Tibial nerve (tissue), 4 donors: ENCODE measurements around the gene NCR2. TPM values are rescaled to one million over a fixed set of nuclear protein-coding genes. Genes with fewer than 3 reads are reported as not detected.

Experiments
- DNase-seq, 2 donors: peaks; one replicate each; pipeline ENCODE4 v3.0.0-alpha.2; 2019; ENCODE audit warnings: low spot score in 2 of 2
- H3K27ac ChIP-seq, 4 donors: fragments of 200-600 bp; sonication (generic) in 3 of 4; one replicate each; pipeline ENCODE4 v1.5.1; 2017 to 2019; ENCODE audit warnings: mild to moderate bottlenecking in 1 of 4
- H3K27me3 ChIP-seq, 2 donors: fragments of 200-600 bp; sonication (generic) in 1 of 2; one replicate each; pipeline versions ENCODE4 v1.5.1 to v1.6.0; 2017 to 2019
- H3K36me3 ChIP-seq, 3 donors: fragments of 200-600 bp; sonication (generic); one replicate each; pipeline ENCODE4 v1.5.1; 2018 to 2019
- H3K4me1 ChIP-seq, 4 donors: fragments of 200-600 bp; sonication (generic) in 3 of 4; one replicate each; pipeline ENCODE4 v1.5.1; 2017 to 2019
- H3K4me3 ChIP-seq, 4 donors: fragments of 200-600 bp; sonication (generic) in 3 of 4; one replicate each; pipeline ENCODE4 v1.5.1; 2017 to 2019; ENCODE audit warnings: mild to moderate bottlenecking in 1 of 4, moderate library complexity in 1 of 4
- H3K9me3 ChIP-seq, 4 donors: fragments of 200-600 bp; sonication (generic) in 3 of 4; one replicate each; pipeline ENCODE4 v1.5.1; 2017 to 2019
- CTCF ChIP-seq, 5 experiments: fragments of 200-600 bp in 3 of 5; fragments of 450-650 bp in 2 of 5; sonication (generic) in 3 of 5; IDR thresholded peaks; one replicate each; pipeline ENCODE4 v1.5.1; 2016 to 2019; ENCODE audit warnings: antibody characterized with exemption in 5 of 5, mild to moderate bottlenecking in 3 of 5, moderate library complexity in 2 of 5
- EP300 ChIP-seq, 2 donors: sonication (generic); formaldehyde crosslinking; IDR thresholded peaks; one replicate each; pipeline ENCODE4 v1.6.1; 2017; ENCODE audit warnings: antibody characterized with exemption in 2 of 2, mild to moderate bottlenecking in 1 of 2
- POLR2A ChIP-seq, 2 donors: fragments of 450-650 bp; IDR thresholded peaks; one replicate each; pipeline ENCODE4 v1.6.1; 2017; ENCODE audit warnings: antibody characterized with exemption in 2 of 2, mild to moderate bottlenecking in 2 of 2, moderate library complexity in 2 of 2
- WGBS, 2 donors: methylation state at CpG; one replicate each; pipeline ENCODE4 v1.1.5; 2018; 5-methylcytosine and 5-hydroxymethylcytosine counted together
- total RNA-seq, 4 donors: library from RNA; depleted of rRNA; stranded (reverse); fragments of >200 nt; gene quantifications; one replicate each; pipeline ENCODE4 v1.1.0, GENCODE V29; 2016

The NCR2 gene
- total RNA-seq, 4 donors from 2014 or later = not detected

GRCh38 chr6:41376176-41376575 is 40.8 kb downstream of the NCR2 start:
- Histone ChIP-seq H3K27ac (no peak overlapping the region), H3K4me1 (peaks cover 0 to 45% (median 30%) of the 10 kb centered on the region in 4 donors), H3K27me3 (peaks cover 0 to 67% of the 10 kb centered on the region in 2 donors), H3K9me3 (peaks cover 0 to 2% (median 0%) of the 10 kb centered on the region in 4 donors), H3K4me3 (no peak overlapping the region), H3K36me3 (no peaks in the 10 kb centered on the region)
- TF ChIP-seq CTCF (IDR thresholded peaks at IDR 0.05) (no peak), POLR2A (IDR thresholded peaks at IDR 0.05) (no peak), EP300 (IDR thresholded peaks at IDR 0.05) (no peak)
- no peak for DNase-seq
- whole genome bisulfite sequencing, 2 donors = 58 to 66% methylated on average over 5 of the region's 5 CpGs

- Histone ChIP-seq H3K9me3 (peaks cover 0 to 2% (median 0%) of the 10 kb centered on the region in 4 donors), H3K27ac (no peak overlapping the region), H3K4me3 (no peak overlapping the region), H3K36me3 (no peaks in the 10 kb centered on the region), H3K27me3 (peaks cover 0 to 58% of the 10 kb centered on the region in 2 donors), H3K4me1 (peaks cover 0 to 36% (median 21%) of the 10 kb centered on the region in 4 donors)
- TF ChIP-seq CTCF (IDR thresholded peaks at IDR 0.05) (no peak), EP300 (IDR thresholded peaks at IDR 0.05) (no peak), POLR2A (IDR thresholded peaks at IDR 0.05) (no peak)
- no peak for DNase-seq
- WGBS, 2 donors = 82 to 88% methylated on average over 4 of the region's 4 CpGs
These were observed 41.7 kb downstream of the NCR2 start for GRCh38 chr6:41377071-41377470.

GRCh38 chr6:41379306-41379705 is 43.9 kb downstream of the NCR2 start:
- Histone ChIP-seq H3K27me3 (peaks cover 0 to 37% of the 10 kb centered on the region in 2 donors), H3K9me3 (peaks cover 0 to 2% (median 0%) of the 10 kb centered on the region in 4 donors), H3K27ac (no peak overlapping the region), H3K36me3 (no peaks in the 10 kb centered on the region), H3K4me1 (peaks cover 0 to 14% (median 2%) of the 10 kb centered on the region in 4 donors), H3K4me3 (no peak overlapping the region)
- no peak for TF ChIP-seq CTCF (IDR thresholded peaks at IDR 0.05)
- no peak for TF ChIP-seq POLR2A (IDR thresholded peaks at IDR 0.05)
- no peak for TF ChIP-seq EP300 (IDR thresholded peaks at IDR 0.05)
- no peak for DNase-seq

GRCh38 chr6:41386594-41386993 is 51.2 kb downstream of the NCR2 start:
- 58 to 83% methylated on average over 2 of the region's 2 CpGs for WGBS, 2 donors
- Histone ChIP-seq H3K36me3 (no peaks in the 10 kb centered on the region), H3K4me3 (no peak overlapping the region), H3K9me3 (peaks cover 0 to 4% (median 0%) of the 10 kb centered on the region in 4 donors), H3K4me1 (no peaks in the 10 kb centered on the region), H3K27me3 (peaks cover 0 to 5% of the 10 kb centered on the region in 2 donors), H3K27ac (no peak overlapping the region)
- no peak for DNase-seq
- TF ChIP-seq EP300 (IDR thresholded peaks at IDR 0.05) (no peak), POLR2A (IDR thresholded peaks at IDR 0.05) (no peak), CTCF (IDR thresholded peaks at IDR 0.05) (no peak)

GRCh38 chr6:41392246-41392645 is 56.8 kb downstream of the NCR2 start:
- DNase-seq = no peak
- Histone ChIP-seq H3K4me3 (no peak overlapping the region), H3K27me3 (peaks cover 0 to 7% of the 10 kb centered on the region in 2 donors), H3K36me3 (no peaks in the 10 kb centered on the region), H3K4me1 (no peaks in the 10 kb centered on the region), H3K9me3 (peaks cover 0 to 25% (median 4%) of the 10 kb centered on the region in 4 donors), H3K27ac (no peak overlapping the region)
- TF ChIP-seq POLR2A (IDR thresholded peaks at IDR 0.05) (no peak), CTCF (IDR thresholded peaks at IDR 0.05) (no peak), EP300 (IDR thresholded peaks at IDR 0.05) (no peak)
- 66 to 67% methylated on average over 4 of the region's 4 CpGs for WGBS, 2 donors
